HepG2 (cell line): ENCODE results near the gene HYPK.

ENCODE experiments used
- CREB1 ChIP-seq, 2 experiments: fragments of 450-650 bp in 1 of 2; IDR thresholded peaks; 2 replicates each; pipeline ENCODE4 v1.6.1; 2016 to 2017; ENCODE audit warnings: control low read depth in 1 of 2, mild to moderate bottlenecking in 1 of 2, missing compliant biosample characterization in 1 of 2, missing genetic modification characterization in 1 of 2
- CREM ChIP-seq, 2 experiments: sonication (generic) in 1 of 2; formaldehyde crosslinking in 1 of 2; IDR thresholded peaks; 2 replicates each; pipeline versions ENCODE4 v1.4.0 to v1.6.1; 2016 to 2020; ENCODE audit warnings: antibody characterized with exemption in 1 of 2, mild to moderate bottlenecking in 1 of 2, missing genetic modification reagents in 1 of 2
- ELF1 ChIP-seq: sonication (generic); formaldehyde crosslinking; IDR thresholded peaks from 2 replicates; pipeline ENCODE4 v1.4.0; 2020; ENCODE audit warnings: missing genetic modification reagents
- EP300 ChIP-seq, 3 experiments: sonication (generic) in 1 of 3; formaldehyde crosslinking in 1 of 3; IDR thresholded peaks; 2 replicates each; pipeline versions ENCODE4 v1.5.1 to v1.6.1; 2011 to 2020; ENCODE audit warnings: low read depth in 2 of 3, low read length in 2 of 3, borderline replicate concordance in 1 of 3, improper control_type of control experiment in 1 of 3, mild to moderate bottlenecking in 1 of 3, missing genetic modification reagents in 1 of 3, moderate library complexity in 1 of 3
- RFX5 ChIP-seq: IDR thresholded peaks from 2 replicates; pipeline ENCODE4 v1.6.1; 2011; ENCODE audit warnings: low read depth, low read length, improper control_type of control experiment
- SCMH1 ChIP-seq: sonication (generic); formaldehyde crosslinking; IDR thresholded peaks from 2 replicates; pipeline ENCODE4 v1.9.0; 2021; ENCODE audit warnings: missing genetic modification reagents, mild to moderate bottlenecking, borderline replicate concordance
- ZNF451 ChIP-seq: sonication (generic); formaldehyde crosslinking; IDR thresholded peaks from 2 replicates; pipeline ENCODE4 v1.5.0; 2020; ENCODE audit warnings: mild to moderate bottlenecking, missing genetic modification reagents
- TF ChIP-seq, protein P1 (sequence below): sonication (generic); formaldehyde crosslinking; IDR thresholded peaks from 2 replicates; pipeline ENCODE4 v1.8.1; 2023; ENCODE audit warnings: mild to moderate bottlenecking, missing genetic modification reagents, borderline replicate concordance
- TF ChIP-seq, protein P2 (sequence below): sonication (generic); formaldehyde crosslinking; IDR thresholded peaks from 2 replicates; pipeline ENCODE4 v1.9.0; 2021; ENCODE audit warnings: missing genetic modification reagents, borderline replicate concordance

DNA sequence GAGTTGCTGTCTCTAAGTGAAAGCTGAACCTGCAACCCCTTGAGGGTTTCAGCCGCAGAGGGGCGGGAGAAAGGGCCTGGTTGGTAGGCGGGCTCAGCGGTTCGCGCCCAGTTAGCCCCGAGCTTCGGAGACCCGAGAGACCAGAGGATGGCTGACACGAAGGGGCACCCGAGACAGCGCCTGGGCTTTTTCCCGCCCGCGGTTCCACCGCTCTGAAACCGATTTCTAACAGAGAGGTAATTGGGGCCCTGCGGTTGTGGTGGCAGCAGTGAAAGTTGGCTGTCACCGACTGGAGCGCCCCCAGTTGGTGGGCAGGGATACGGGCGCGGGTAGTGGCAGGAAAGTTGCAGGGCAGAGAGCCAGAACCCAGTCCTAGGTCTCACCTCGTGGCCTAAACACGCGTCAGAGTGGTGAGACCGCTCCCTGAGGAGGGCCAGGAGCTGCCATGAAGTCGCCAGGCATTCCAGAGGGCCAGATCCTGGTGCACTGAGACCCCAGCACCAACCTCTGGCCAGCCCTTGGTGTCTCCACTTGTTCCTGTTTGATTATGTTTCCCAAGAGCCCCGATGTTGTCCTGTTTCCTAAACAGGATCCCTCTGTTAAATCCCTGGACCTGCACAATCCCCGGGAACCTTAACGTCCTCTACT lies 23.0 kb upstream of the HYPK start:
- TF ChIP-seq, protein P1, sequence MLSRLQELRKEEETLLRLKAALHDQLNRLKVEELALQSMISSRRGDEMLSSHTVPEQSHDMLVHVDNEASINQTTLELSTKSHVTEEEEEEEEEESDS (CRISPR knock-in tag): no peak
- TF ChIP-seq SCMH1 (CRISPR knock-in tag): no peak
- TF ChIP-seq ZNF451 (CRISPR knock-in tag): 0 out of 2 replicates have a peak, but pooled peaks have one; percentile 7
- TF ChIP-seq, protein P2, sequence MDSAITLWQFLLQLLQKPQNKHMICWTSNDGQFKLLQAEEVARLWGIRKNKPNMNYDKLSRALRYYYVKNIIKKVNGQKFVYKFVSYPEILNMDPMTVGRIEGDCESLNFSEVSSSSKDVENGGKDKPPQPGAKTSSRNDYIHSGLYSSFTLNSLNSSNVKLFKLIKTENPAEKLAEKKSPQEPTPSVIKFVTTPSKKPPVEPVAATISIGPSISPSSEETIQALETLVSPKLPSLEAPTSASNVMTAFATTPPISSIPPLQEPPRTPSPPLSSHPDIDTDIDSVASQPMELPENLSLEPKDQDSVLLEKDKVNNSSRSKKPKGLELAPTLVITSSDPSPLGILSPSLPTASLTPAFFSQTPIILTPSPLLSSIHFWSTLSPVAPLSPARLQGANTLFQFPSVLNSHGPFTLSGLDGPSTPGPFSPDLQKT (CRISPR knock-in tag): 0 out of 2 replicates have a peak, but pooled peaks have one; percentile 8
- TF ChIP-seq CREM (IDR thresholded peaks at IDR 0.05): no peak
- TF ChIP-seq CREM (CRISPR knock-in tag; IDR thresholded peaks at IDR 0.05): no peak
- TF ChIP-seq CREB1 (IDR thresholded peaks at IDR 0.05): no peak
- no peak for TF ChIP-seq CREB1 (CRISPR knock-in tag; IDR thresholded peaks at IDR 0.05)
- no peak for TF ChIP-seq ELF1 (CRISPR knock-in tag)
- TF ChIP-seq RFX5: no peak
- no peak for TF ChIP-seq EP300 (IDR thresholded peaks at IDR 0.05; ENCODE audit: low read depth in 2 of 2, low read length in 2 of 2)
- no peak for TF ChIP-seq EP300 (CRISPR knock-in tag; IDR thresholded peaks at IDR 0.05; ENCODE audit: borderline replicate concordance)
